ENCODE measurements around the gene NKAIN1. TPM values are rescaled to one million over a fixed set of nuclear protein-coding genes. Genes with fewer than 3 reads are reported as not detected.
"Not testable (repeated sequence)": the region's sequence is repeated elsewhere in the genome, so short reads cannot be mapped to it uniquely, and the experiment has no call there.

The NKAIN1 gene
- polyA plus RNA-seq, 1 donor from 2014 or later: 33.4 TPM

GRCh38 chr1:31143455-31143854, 96.2 kb downstream of the NKAIN1 start:
- Histone ChIP-seq H3K79me2 (replicated peaks; ENCODE audit: insufficient read depth, low read length) (no peaks in the 10 kb centered on the region), H3K27ac (ENCODE audit: low read length) (no peak overlapping the region), H3F3A (ENCODE audit: insufficient read depth, low read length, poor library complexity, severe bottlenecking) (no peaks in the 10 kb centered on the region), H3K9me2 (ENCODE audit: insufficient read depth, low read length) (no peaks in the 10 kb centered on the region), H3K4me3 (ENCODE audit: low read length) (no peak overlapping the region), H3K4me2 (ENCODE audit: low read length) (no peak overlapping the region), H3K9me3 (ENCODE audit: low read length) (no peaks in the 10 kb centered on the region), H2AFZ (ENCODE audit: low read depth, low read length) (no peak overlapping the region), H4K20me1 (ENCODE audit: insufficient read depth) (no peaks in the 10 kb centered on the region), H3K27me3 (ENCODE audit: insufficient read depth, low read depth, low read length) (no peaks in the 10 kb centered on the region), H3K9ac (ENCODE audit: low read length) (no peak overlapping the region), H3K36me3 (ENCODE audit: insufficient read depth, low read length) (no peaks in the 10 kb centered on the region)
- TF ChIP-seq CTCF (IDR thresholded peaks at IDR 0.05; ENCODE audit: poor library complexity, severe bottlenecking): no peak
- no peak for TF ChIP-seq EZH2 (IDR thresholded peaks at IDR 0.05; ENCODE audit: borderline replicate concordance, insufficient read depth, low read length, poor library complexity, severe bottlenecking)
- no peak for TF ChIP-seq EP300 (conservative IDR thresholded peaks at IDR 0.05; ENCODE audit: poor library complexity, severe bottlenecking)
- TF ChIP-seq MXI1 (conservative IDR thresholded peaks at IDR 0.05; ENCODE audit: poor library complexity, severe bottlenecking): no peak

GRCh38 chr1:31142406-31142805, 97.3 kb downstream of the NKAIN1 start:
- H3K9ac ChIP-seq (ENCODE audit: low read length): no peak overlapping the region
- no peak for TF ChIP-seq POLR2AphosphoS5 (IDR thresholded peaks at IDR 0.05)
- TF ChIP-seq EZH2 (IDR thresholded peaks at IDR 0.05; ENCODE audit: borderline replicate concordance, insufficient read depth, low read length, poor library complexity, severe bottlenecking): no peak
- no peak for TF ChIP-seq SMC3 (conservative IDR thresholded peaks at IDR 0.05; ENCODE audit: poor library complexity)
- no peak for TF ChIP-seq EP300 (conservative IDR thresholded peaks at IDR 0.05; ENCODE audit: poor library complexity, severe bottlenecking)

GRCh38 chr1:31140299-31140698, 99.4 kb downstream of the NKAIN1 start:
- no peaks in the 10 kb centered on the region for H4K20me1 ChIP-seq (ENCODE audit: insufficient read depth)
- H3K9ac ChIP-seq (ENCODE audit: low read length): no peak overlapping the region
- H3K79me2 ChIP-seq (replicated peaks; ENCODE audit: insufficient read depth, low read length): no peaks in the 10 kb centered on the region
- H3K4me2 ChIP-seq (ENCODE audit: low read length): no peak overlapping the region
- H3K9me2 ChIP-seq (ENCODE audit: insufficient read depth, low read length): no peaks in the 10 kb centered on the region
- H3K9me3 ChIP-seq (ENCODE audit: low read length): no peaks in the 10 kb centered on the region
- TF ChIP-seq TAF1 (IDR thresholded peaks at IDR 0.05; ENCODE audit: low read depth): no peak
- no peak for TF ChIP-seq POLR2AphosphoS5 (IDR thresholded peaks at IDR 0.05)
- TF ChIP-seq CTCF (IDR thresholded peaks at IDR 0.05; ENCODE audit: poor library complexity, severe bottlenecking): no peak
- no peak for TF ChIP-seq EZH2 (IDR thresholded peaks at IDR 0.05; ENCODE audit: borderline replicate concordance, insufficient read depth, low read length, poor library complexity, severe bottlenecking)
- no peak for TF ChIP-seq EP300 (conservative IDR thresholded peaks at IDR 0.05; ENCODE audit: poor library complexity, severe bottlenecking)
- TF ChIP-seq REST (IDR thresholded peaks at IDR 0.05; ENCODE audit: borderline replicate concordance): no peak
- no peak for TF ChIP-seq SMC3 (conservative IDR thresholded peaks at IDR 0.05; ENCODE audit: poor library complexity)
- TF ChIP-seq RAD21 (conservative IDR thresholded peaks at IDR 0.05): no peak
- TF ChIP-seq MXI1 (conservative IDR thresholded peaks at IDR 0.05; ENCODE audit: poor library complexity, severe bottlenecking): no peak
- H3K4me3 ChIP-seq (ENCODE audit: low read length): no peak overlapping the region
- no peaks in the 10 kb centered on the region for H3K36me3 ChIP-seq (ENCODE audit: insufficient read depth, low read length)
- H3K27ac ChIP-seq (ENCODE audit: low read length): no peak overlapping the region
- no peaks in the 10 kb centered on the region for H3F3A ChIP-seq (ENCODE audit: insufficient read depth, low read length, poor library complexity, severe bottlenecking)
- H3K27me3 ChIP-seq (ENCODE audit: insufficient read depth, low read depth, low read length): no peaks in the 10 kb centered on the region
- no peak overlapping the region for H2AFZ ChIP-seq (ENCODE audit: low read depth, low read length)

More at GRCh38 chr1:31142406-31142805, 97.3 kb downstream of the NKAIN1 start:
- H3K27ac ChIP-seq (ENCODE audit: low read length): no peak overlapping the region
- no peaks in the 10 kb centered on the region for H3K9me2 ChIP-seq (ENCODE audit: insufficient read depth, low read length)
- H3K9me3 ChIP-seq (ENCODE audit: low read length): no peaks in the 10 kb centered on the region
- H3K79me2 ChIP-seq (replicated peaks; ENCODE audit: insufficient read depth, low read length): no peaks in the 10 kb centered on the region
- no peak overlapping the region for H3K4me3 ChIP-seq (ENCODE audit: low read length)
- H3K36me3 ChIP-seq (ENCODE audit: insufficient read depth, low read length): no peaks in the 10 kb centered on the region
- H3K27me3 ChIP-seq (ENCODE audit: insufficient read depth, low read depth, low read length): no peaks in the 10 kb centered on the region
- no peak overlapping the region for H2AFZ ChIP-seq (ENCODE audit: low read depth, low read length)
- no peak overlapping the region for H3K4me2 ChIP-seq (ENCODE audit: low read length)
- no peaks in the 10 kb centered on the region for H4K20me1 ChIP-seq (ENCODE audit: insufficient read depth)
- no peaks in the 10 kb centered on the region for H3F3A ChIP-seq (ENCODE audit: insufficient read depth, low read length, poor library complexity, severe bottlenecking)

GRCh38 chr1:31138797-31139521, 100.7 kb downstream of the NKAIN1 start:
- not testable (repeated sequence) for H3K4me3 ChIP-seq (ENCODE audit: low read length); H3F3A ChIP-seq (ENCODE audit: insufficient read depth, low read length, poor library complexity, severe bottlenecking); H3K27ac ChIP-seq (ENCODE audit: low read length); H3K9me3 ChIP-seq (ENCODE audit: low read length); H3K9me2 ChIP-seq (ENCODE audit: insufficient read depth, low read length); H3K79me2 ChIP-seq (replicated peaks; ENCODE audit: insufficient read depth, low read length); H3K4me2 ChIP-seq (ENCODE audit: low read length); H4K20me1 ChIP-seq (ENCODE audit: insufficient read depth); H3K27me3 ChIP-seq (ENCODE audit: insufficient read depth, low read depth, low read length); H2AFZ ChIP-seq (ENCODE audit: low read depth, low read length); H3K36me3 ChIP-seq (ENCODE audit: insufficient read depth, low read length); H3K9ac ChIP-seq (ENCODE audit: low read length)

All from neural cell (in vitro differentiated cells).